ENCODE data around the gene RAP2B.
A peak's percentile ranks its signal among the peaks of the same experiment; 100 is the strongest.

RAP2B gene

GRCh38 chr3:153130312-153130977 is 31.6 kb upstream of the RAP2B start:
- TF ChIP-seq CTCF (conservative IDR thresholded peaks at IDR 0.05; ENCODE audit: low read depth, low read length) = no peak
- no peak overlapping the region for H3K4me3 ChIP-seq (ENCODE audit: low read depth, low read length)
- DNase-seq (ENCODE audit: low read depth) = peak; percentile 77

- TF ChIP-seq CTCF (conservative IDR thresholded peaks at IDR 0.05; ENCODE audit: low read depth, low read length) = no peak
- no peak for DNase-seq (ENCODE audit: low read depth)
- no peak overlapping the region for H3K4me3 ChIP-seq (ENCODE audit: low read depth, low read length)
Measured at GRCh38 chr3:153137626-153138025, 24.4 kb upstream of the RAP2B start.

- peak; percentile 95 for DNase-seq (ENCODE audit: low read depth)
Measured at GRCh38 chr3:153138276-153139210, 23.5 kb upstream of the RAP2B start.

GRCh38 chr3:153142961-153143360 is 19.1 kb upstream of the RAP2B start:
- peak; percentile 47 for DNase-seq (ENCODE audit: low read depth)
- no peak overlapping the region for H3K4me3 ChIP-seq (ENCODE audit: low read depth, low read length)
- TF ChIP-seq CTCF (conservative IDR thresholded peaks at IDR 0.05; ENCODE audit: low read depth, low read length) = no peak

More at GRCh38 chr3:153138276-153139210, 23.5 kb upstream of the RAP2B start:
- TF ChIP-seq CTCF (conservative IDR thresholded peaks at IDR 0.05; ENCODE audit: low read depth, low read length) = no peak
- no peak overlapping the region for H3K4me3 ChIP-seq (ENCODE audit: low read depth, low read length)

GRCh38 chr3:153144071-153144470 is 18.0 kb upstream of the RAP2B start:
- no peak for TF ChIP-seq CTCF (conservative IDR thresholded peaks at IDR 0.05; ENCODE audit: low read depth, low read length)
- DNase-seq (ENCODE audit: low read depth) = peak; percentile 22
- H3K4me3 ChIP-seq (ENCODE audit: low read depth, low read length) = no peak overlapping the region

GRCh38 chr3:153144779-153145178 is 17.2 kb upstream of the RAP2B start:
- H3K4me3 ChIP-seq (ENCODE audit: low read depth, low read length) = no peak overlapping the region
- TF ChIP-seq CTCF (conservative IDR thresholded peaks at IDR 0.05; ENCODE audit: low read depth, low read length) = no peak
- DNase-seq (ENCODE audit: low read depth) = peak; percentile 75
